Esophagus muscularis mucosa (tissue), 3 donors: ENCODE measurements around the gene NBEAL2.

Experiments
- CTCF ChIP-seq, 3 experiments: fragments of 200-600 bp in 2 of 3; fragments of 450-650 bp in 1 of 3; sonication (generic) in 2 of 3; IDR thresholded peaks; one replicate each; pipeline ENCODE4 v1.5.1; 2017 to 2019; ENCODE audit warnings: antibody characterized with exemption in 3 of 3, mild to moderate bottlenecking in 2 of 3, moderate library complexity in 1 of 3
- POLR2A ChIP-seq: fragments of 450-650 bp; IDR thresholded peaks from one replicate; pipeline ENCODE4 v1.6.1; 2017; ENCODE audit warnings: antibody characterized with exemption, moderate library complexity, mild to moderate bottlenecking, low read depth

- no peak for TF ChIP-seq POLR2A
- TF ChIP-seq CTCF (IDR thresholded peaks at IDR 0.05): no peak
Observed at GRCh38 chr3:46968783-46969428, 10.6 kb upstream of the NBEAL2 start.
